Activated CD4-positive, alpha-beta T cell treated with anti-CD3 and anti-CD28 coated beads, Interleukin-10, Interleukin-2, amounts not matched to agents 100 ng/mL and 50 ng/mL, durations not matched to agents 16 hours and 8 hours (primary cell): ENCODE results near the gene SLC9C2.
A peak's percentile ranks its signal among the peaks of the same experiment; 100 is the strongest.
"Not testable (repeated sequence)": the region's sequence is repeated elsewhere in the genome, so short reads cannot be mapped to it uniquely, and the experiment has no call there.

Experiments used
- DNase-seq: peaks from one replicate; pipeline ENCODE4 v3.0.0-alpha.2; 2020

SLC9C2 gene

GRCh38 chr1:173581383-173582079, 21.3 kb downstream of the SLC9C2 start:
- DNase-seq, result peak; percentile 67

DNA sequence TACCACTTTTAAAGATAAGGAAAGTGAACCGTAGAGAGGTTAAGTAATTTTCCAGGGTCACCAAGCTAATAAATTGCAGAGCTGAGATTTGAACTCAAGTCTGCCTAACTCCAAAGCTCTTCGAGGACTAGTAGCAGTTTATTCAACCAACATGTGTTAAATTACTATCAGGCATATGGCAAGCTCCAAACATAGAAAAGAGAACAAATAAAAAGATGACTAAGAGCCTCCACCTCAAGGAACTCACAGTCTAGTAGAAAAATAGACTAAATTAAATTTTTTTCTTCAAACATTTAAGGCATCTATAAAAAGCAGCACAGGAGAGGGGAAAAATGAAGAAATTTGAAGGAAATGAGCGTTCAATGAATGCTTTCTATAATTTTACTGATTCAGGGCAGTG, 22.2 kb downstream of the SLC9C2 start:
- DNase-seq, result no peak

- no peak for DNase-seq
Observed at GRCh38 chr1:173580071-173580470, 22.8 kb downstream of the SLC9C2 start.

- no peak for DNase-seq
Observed at GRCh38 chr1:173573596-173573995, 29.3 kb downstream of the SLC9C2 start.

GRCh38 chr1:173572201-173572873, 30.5 kb downstream of the SLC9C2 start:
- DNase-seq, result no peak

DNA sequence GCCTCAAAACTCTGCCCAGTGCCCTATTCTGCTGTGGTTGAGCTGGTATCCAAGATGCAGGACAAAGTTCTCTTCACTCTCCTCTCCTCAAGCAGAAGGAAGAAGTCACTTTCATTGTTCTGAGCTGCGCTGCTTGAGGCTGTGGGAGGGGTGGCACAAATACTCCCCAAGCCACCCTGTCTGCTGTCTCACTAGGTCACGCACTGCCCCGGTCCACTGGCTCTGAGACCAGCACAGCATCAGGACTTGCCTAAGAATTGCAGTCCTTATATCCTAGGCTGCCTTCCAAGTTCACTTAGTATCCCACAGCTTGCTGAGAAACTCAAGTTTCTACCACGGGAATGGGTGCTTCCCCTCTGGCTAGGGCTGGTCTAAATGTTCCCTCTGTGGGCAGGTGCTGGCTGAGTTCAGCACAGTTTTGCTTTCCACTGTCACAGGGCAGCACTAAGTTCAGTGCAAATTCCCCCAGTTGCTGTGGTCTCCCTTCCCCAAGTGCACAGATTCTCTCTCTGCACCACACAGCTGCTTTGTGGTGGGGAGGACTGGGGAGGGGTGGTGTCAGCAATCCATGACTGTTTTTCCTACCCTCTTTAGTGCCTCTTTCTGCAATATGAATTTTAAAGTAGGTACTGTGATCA, 32.4 kb downstream of the SLC9C2 start:
- no peak for DNase-seq

GRCh38 chr1:173568483-173568882, 34.4 kb downstream of the SLC9C2 start:
- DNase-seq, result no peak

DNA sequence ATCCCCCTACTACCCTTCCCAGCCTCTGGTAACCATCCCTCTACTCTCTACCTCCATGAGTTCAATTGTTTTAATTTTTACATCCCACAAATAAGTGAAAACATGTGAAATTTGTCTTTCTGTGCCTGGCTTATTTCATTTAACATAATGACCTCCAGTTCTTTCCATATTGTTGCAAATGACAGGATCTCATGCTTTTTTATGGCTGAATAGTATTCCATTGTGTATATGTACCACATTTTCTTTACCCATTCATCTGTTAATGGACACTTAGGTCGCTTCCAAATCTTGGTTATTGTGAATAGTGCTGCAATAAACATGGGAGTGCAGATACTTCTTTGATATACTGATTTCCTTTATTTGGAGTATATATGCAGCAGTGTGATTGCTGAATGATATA, 39.0 kb downstream of the SLC9C2 start:
- not testable (repeated sequence) for DNase-seq

DNA sequence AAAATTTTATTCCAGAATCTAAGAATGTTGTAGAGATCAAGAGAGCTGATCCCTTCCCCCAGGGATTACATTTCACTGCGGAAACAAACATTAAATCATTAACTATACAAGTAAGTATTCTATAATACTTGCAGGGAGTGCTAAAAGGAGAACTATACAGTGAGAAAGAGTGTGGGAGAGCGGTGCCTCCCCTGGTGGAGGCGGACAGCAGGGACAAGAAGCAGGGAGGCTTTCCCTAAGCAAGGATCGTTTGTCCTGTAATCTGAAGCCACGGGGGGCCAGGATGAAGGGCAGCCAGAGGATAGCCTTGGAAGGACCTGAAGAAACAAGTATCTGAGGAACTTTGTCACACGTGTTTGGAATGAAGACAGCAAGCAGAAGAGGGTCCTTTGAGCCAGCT, 40.1 kb downstream of the SLC9C2 start:
- DNase-seq, result no peak

DNA sequence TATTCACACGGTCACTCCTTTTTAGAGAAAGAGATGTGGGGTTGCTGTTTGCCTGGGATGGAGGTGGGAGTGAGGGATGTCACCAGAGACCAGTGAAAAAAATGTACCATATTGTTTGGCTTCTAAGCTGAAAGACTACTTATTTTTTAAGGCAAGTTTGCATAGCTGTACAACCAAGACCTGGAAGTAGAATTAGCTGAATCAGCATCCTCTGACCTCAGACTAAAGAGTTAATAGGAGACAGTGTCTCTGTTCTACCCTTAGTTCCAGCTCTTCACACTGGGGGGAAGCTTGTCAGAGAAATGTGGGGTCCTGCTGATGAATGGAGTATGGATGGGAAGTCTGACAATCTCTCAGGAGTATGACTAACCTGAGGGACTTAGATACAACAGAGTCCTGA, 41.6 kb downstream of the SLC9C2 start:
- no peak for DNase-seq

- no peak for DNase-seq
Observed at GRCh38 chr1:173560285-173560880, 42.5 kb downstream of the SLC9C2 start.

DNA sequence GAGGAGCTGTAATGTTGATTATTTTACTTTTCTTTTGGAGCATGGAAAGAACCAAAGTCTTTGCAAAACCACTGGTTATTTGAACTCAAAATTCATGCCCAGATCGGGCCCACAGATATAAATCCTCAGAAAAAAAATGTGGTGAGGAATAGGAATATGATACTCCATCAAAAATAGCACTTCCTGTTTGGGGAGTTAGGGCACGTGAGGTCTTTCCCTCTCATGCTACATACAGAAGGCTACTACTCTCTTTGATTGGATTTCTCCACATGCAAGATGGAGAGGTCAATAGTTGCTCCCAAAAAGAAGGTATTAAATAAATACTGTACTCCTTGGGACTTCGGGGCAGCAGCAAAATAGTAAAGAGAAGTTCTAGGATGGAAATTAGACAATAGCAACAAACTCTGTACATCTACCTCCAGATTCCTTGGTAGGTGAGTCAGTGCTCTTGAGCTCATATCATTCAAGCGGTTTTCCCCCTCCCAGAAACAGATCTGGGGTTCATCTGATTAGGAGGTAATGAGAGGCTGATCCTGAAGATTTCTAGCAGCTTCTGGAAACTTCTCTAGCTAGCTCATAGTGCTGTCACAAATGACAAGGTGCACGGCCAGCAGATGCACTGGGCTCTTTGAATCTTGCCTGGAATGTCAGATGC, 47.1 kb downstream of the SLC9C2 start:
- no peak for DNase-seq

GRCh38 chr1:173554541-173555250, 48.2 kb downstream of the SLC9C2 start:
- no peak for DNase-seq

- no peak for DNase-seq
Observed at GRCh38 chr1:173554089-173554488, 48.8 kb downstream of the SLC9C2 start.

DNA sequence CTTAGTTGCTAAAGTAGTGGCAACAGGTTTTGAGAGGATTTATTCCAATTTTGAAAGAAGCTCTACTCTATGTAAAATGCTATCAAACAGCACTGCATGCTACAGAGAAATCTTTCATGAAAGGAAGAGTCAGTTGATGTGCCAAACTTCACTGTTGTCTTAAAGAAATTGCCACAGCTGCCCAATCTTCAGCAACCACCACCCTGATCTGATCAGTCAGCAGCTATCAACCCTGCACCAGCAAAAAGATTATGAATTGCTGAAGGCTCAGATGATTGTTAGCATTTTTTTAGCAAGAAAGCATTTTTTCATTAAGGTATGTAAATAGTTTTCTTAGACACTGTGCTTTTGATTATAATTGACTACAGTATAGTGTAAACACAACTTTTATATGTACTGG, 49.6 kb downstream of the SLC9C2 start:
- DNase-seq, result no peak

DNA sequence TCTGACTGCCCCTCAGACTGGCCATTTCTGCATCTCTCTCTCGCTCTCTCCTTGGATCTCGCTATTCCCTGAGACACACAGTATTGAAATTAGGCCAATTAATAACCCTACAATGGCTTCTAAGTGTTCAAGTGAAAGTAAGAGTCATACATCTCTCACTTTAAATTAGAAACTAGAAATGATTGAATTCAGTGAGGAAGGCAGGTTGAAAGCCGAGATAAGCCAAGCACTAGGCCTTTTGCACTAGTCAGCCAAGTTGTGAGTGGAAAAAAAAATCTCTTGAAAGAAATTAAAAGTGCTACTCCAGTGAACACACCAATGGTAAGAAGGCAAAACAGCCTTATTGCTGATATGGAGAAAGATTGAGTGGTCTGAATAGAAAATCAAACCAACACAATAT, 51.2 kb downstream of the SLC9C2 start:
- DNase-seq, result peak; percentile 12

DNA sequence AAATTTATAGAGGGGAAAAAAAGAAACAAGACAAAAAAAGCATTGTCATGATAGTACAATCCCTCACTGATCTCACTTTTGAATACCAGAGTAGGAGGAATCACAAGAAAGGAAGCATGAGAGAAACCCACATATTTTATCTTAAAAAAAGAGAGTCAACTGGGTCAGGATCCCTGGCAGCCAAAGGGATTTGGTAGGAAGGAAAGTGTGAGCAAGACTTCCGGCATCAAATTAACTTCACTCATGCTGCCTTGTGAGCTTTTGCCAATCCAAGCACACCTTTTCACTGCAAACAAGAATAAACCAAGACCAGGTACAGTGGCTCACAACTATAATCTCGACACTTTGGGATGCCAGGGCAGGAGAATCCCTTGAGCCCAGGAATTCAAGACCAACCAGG, 53.1 kb downstream of the SLC9C2 start:
- DNase-seq, result no peak

DNA sequence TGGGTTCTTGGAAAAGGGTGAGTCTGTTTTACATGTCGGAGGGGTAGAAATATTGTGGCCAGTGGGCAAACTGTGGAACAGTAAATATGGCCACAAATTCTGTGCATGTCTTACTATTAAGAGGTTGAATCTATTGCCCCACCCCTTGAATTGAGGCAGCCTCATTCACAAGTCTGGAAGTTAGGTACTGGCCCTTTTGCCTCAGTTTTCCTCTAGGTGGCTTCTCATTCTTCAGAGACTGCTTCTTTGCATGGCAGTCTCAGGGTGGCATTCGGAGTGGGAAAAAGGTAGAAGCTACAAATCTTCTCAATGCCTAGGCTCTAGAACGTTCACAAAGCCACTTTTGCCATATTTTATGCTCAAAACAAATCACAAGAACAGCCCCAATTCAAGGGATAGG, 57.2 kb downstream of the SLC9C2 start:
- DNase-seq, result no peak

DNA sequence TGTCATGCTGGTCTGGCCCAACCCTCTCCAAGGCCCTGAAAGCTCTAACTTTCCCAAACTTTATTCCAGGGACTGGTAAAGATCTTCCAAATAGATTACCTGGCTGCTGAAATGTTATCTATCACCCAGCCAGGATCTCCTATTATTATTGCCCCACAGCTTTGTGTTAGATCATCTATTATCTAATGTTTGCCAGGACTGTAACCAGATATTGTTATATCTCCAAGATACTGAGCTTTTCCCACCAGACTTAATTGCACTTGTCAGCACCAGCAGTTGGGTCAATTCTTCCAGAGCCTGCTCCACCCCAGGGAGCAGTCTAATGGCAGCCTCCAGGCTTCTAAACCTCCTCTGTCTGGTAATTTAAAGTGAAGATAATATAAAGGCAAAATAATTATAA, 66.6 kb downstream of the SLC9C2 start:
- no peak for DNase-seq

GRCh38 chr1:173532237-173532636, 70.6 kb downstream of the SLC9C2 start:
- no peak for DNase-seq

GRCh38 chr1:173530795-173531693, 71.8 kb downstream of the SLC9C2 start:
- no peak for DNase-seq

DNA sequence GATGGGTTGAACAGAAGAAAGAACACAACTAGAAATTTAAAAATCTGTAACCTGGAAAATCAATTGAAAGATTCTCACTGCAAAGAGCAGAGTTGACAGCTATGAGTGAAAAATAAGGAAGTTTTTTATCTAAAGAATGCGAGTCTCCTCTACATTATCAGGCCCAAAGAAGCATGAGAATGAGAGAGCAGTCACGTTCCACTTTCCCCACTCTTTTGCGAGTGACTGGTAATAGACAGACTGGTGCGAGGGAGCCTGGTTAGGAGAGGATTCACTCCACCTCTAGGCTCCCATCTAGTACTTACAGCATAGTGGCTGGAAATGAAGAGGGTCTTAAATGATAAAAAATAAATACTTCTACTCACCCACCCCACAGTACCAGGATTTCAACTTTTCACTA, 73.8 kb downstream of the SLC9C2 start:
- no peak for DNase-seq
